HepG2 (cell line): ENCODE results near the gene UNC5C. TPM values are rescaled to one million over a fixed set of nuclear protein-coding genes. Genes with fewer than 3 reads are reported as not detected.

Experiments
- ATAC-seq: fragments of 200-7000 bp; cut with Tn5 transposase; 3 replicates; pipeline ENCODE4 v1.9.1; 2020; ENCODE audit warnings: mild to moderate bottlenecking, moderate library complexity
- BruUV-seq: library from RNA; stranded (reverse); fragments of 400-500 nt; replicated peaks from 2 replicates; lab custom pipeline; 2021; lab: Mats Ljungman, UMichigan
- CTCF ChIA-PET: fragments of 300-600 bp; formaldehyde crosslinking; extraction: SDS; loops from one replicate; lab custom pipeline; 2021; ENCODE audit warnings: low total read pairs, inconsistent platforms, low intra/inter-chr PET ratio; lab: Yijun Ruan, JAX
- POLR2A ChIA-PET: fragments of 350-600 bp; sonication (Branson Sonifier 250); formaldehyde crosslinking; loops from one replicate; lab custom pipeline; 2020; ENCODE audit warnings: antibody characterized with exemption, inconsistent platforms; lab: Yijun Ruan, JAX
- DNase-seq: peaks from one replicate; pipeline ENCODE4 v3.0.0-alpha.2; 2015; ENCODE audit warnings: low spot score
- FAIRE-seq: peaks from 3 replicates; lab custom pipeline; 2011; peaks lifted over from hg19 to GRCh38; lab: Jason Lieb, UNC
- H2AFZ ChIP-seq: one replicate; pipeline ENCODE4 v1.6.1; 2011; ENCODE audit warnings: low read length, inconsistent platforms
- H3K27ac ChIP-seq: fragments of 300-600 bp; 3 replicates; pipeline ENCODE4 v1.8.0; 2011; ENCODE audit warnings: mixed run types, mild to moderate bottlenecking, mixed read lengths, low read length, inconsistent platforms; ENCODE audit not compliant: insufficient read depth; ENCODE audit errors: extremely low read length
- H3K27me3 ChIP-seq, 2 experiments: fragments of 200-600 bp in 1 of 2; 2 replicates in 1 of 2; 3 replicates in 1 of 2; pipeline versions ENCODE4 v1.6.0 to v1.8.0; 2011; ENCODE audit warnings: low read length in 2 of 2, mild to moderate bottlenecking in 2 of 2, moderate library complexity in 2 of 2, inconsistent platforms in 1 of 2; ENCODE audit not compliant: insufficient read depth in 2 of 2, control insufficient read depth in 1 of 2
- H3K36me3 ChIP-seq, 2 experiments: fragments of 200-600 bp in 1 of 2; replicated peaks in 1 of 2; 2 replicates in 1 of 2; 3 replicates in 1 of 2; pipeline versions ENCODE4 v1.5.1 to v1.8.0; 2011; ENCODE audit warnings: low read length in 2 of 2, inconsistent platforms in 1 of 2; ENCODE audit not compliant: insufficient read depth in 2 of 2, control insufficient read depth in 1 of 2
- H3K4me1 ChIP-seq: 2 replicates; pipeline ENCODE4 v1.5.1; 2012; ENCODE audit warnings: low read length, inconsistent platforms; ENCODE audit not compliant: insufficient read depth
- H3K4me2 ChIP-seq: 2 replicates; pipeline ENCODE4 v1.6.0; 2011; ENCODE audit warnings: low read depth, low read length, inconsistent platforms
- H3K4me3 ChIP-seq, 3 experiments: fragments of 200-600 bp in 1 of 3; sonication (generic), shearing (Covaris generic) in 1 of 3; replicated peaks in 1 of 3; 2 replicates each; pipeline ENCODE4 v1.5.1; 2011 to 2016; ENCODE audit warnings: low read length in 3 of 3, inconsistent platforms in 2 of 3, low read depth in 2 of 3, mild to moderate bottlenecking in 2 of 3, control low read depth in 1 of 3, mixed read lengths in 1 of 3; ENCODE audit not compliant: insufficient read depth in 1 of 3
- H3K79me2 ChIP-seq: one replicate; pipeline ENCODE4 v1.6.1; 2011; ENCODE audit warnings: low read length, inconsistent platforms; ENCODE audit not compliant: insufficient read depth
- H3K9ac ChIP-seq: 2 replicates; pipeline ENCODE4 v1.6.0; 2011; ENCODE audit warnings: mild to moderate bottlenecking, low read depth, low read length, inconsistent platforms; ENCODE audit not compliant: insufficient read depth
- H3K9me3 ChIP-seq: 2 replicates; pipeline ENCODE4 v1.5.1; 2012; ENCODE audit warnings: mild to moderate bottlenecking, low read length
- H4K20me1 ChIP-seq: 2 replicates; pipeline ENCODE4 v1.6.0; 2011; ENCODE audit warnings: inconsistent platforms, mild to moderate bottlenecking, low read length, moderate library complexity; ENCODE audit not compliant: insufficient read depth
- HOXA7 ChIP-seq: sonication (generic); formaldehyde crosslinking; IDR thresholded peaks from 2 replicates; pipeline ENCODE4 v1.8.1; 2022; ENCODE audit warnings: mild to moderate bottlenecking, missing genetic modification reagents, moderate library complexity
- RBM39 ChIP-seq: fragments of 200-400 bp; formaldehyde crosslinking; IDR thresholded peaks from one replicate; pipeline ENCODE4 v1.6.1; 2018; ENCODE audit warnings: antibody characterized with exemption, mild to moderate bottlenecking, low read depth, low read length; ENCODE audit not compliant: poor library complexity, severe bottlenecking
- ZMAT3 ChIP-seq: sonication (generic); formaldehyde crosslinking; conservative IDR thresholded peaks from 2 replicates; pipeline ENCODE4 v1.7.0; 2021; ENCODE audit warnings: missing genetic modification reagents
- ZNF207 ChIP-seq: fragments of 450-650 bp; IDR thresholded peaks from 2 replicates; pipeline ENCODE4 v1.6.1; 2016; ENCODE audit warnings: antibody characterized with exemption, borderline replicate concordance
- ZNF263 ChIP-seq: sonication (generic); formaldehyde crosslinking; IDR thresholded peaks from 2 replicates; pipeline ENCODE4 v1.4.0; 2020; ENCODE audit warnings: missing genetic modification reagents
- ZNF331 ChIP-seq: sonication (generic); formaldehyde crosslinking; IDR thresholded peaks from 2 replicates; pipeline ENCODE4 v1.4.0; 2020; ENCODE audit warnings: missing genetic modification reagents
- ZNF33A ChIP-seq: sonication (generic); formaldehyde crosslinking; IDR thresholded peaks from 2 replicates; pipeline ENCODE4 v1.5.1; 2020; ENCODE audit warnings: missing genetic modification reagents, mild to moderate bottlenecking, moderate library complexity, borderline replicate concordance
- ZNF691 ChIP-seq: sonication (generic); formaldehyde crosslinking; IDR thresholded peaks from 2 replicates; pipeline ENCODE4 v1.4.0; 2020; ENCODE audit warnings: missing genetic modification reagents, low read depth, mild to moderate bottlenecking, borderline replicate concordance
- ZNF766 ChIP-seq: sonication (generic); formaldehyde crosslinking; IDR thresholded peaks from 2 replicates; pipeline ENCODE4 v1.5.0; 2020; ENCODE audit warnings: missing genetic modification reagents, borderline replicate concordance
- WGBS: methylation state at CpG from one replicate; pipeline ENCODE4 v1.1.6; 2017; ENCODE audit warnings: low lambda C conversion rate; 5-methylcytosine and 5-hydroxymethylcytosine counted together
- in situ Hi-C: cut with HindIII; loops from 2 replicates; pipeline ENCODE4 v1.10.0; 2017; ENCODE audit warnings: low pct_unique_long_range_greater_than_20kb; ENCODE audit not compliant: extremely low pct_ligation_motif_present
- intact Hi-C: fragments of 100-400 bp; cut with micrococcal nuclease; formaldehyde crosslinking; loops from one replicate; pipeline ENCODE4 v1.10.0; 2022; ENCODE audit not compliant: unreplicated experiment
- polyA plus RNA-seq, 8 experiments: library from polyadenylated mRNA; depleted of rRNA in 3 of 8; stranded (reverse) in 7 of 8; unstranded in 1 of 8; fragments of >200 nt; fragmentation: Illumina TruSeq in 4 of 8; extraction: Trizol in 4 of 8; gene quantifications; 2 replicates each; pipeline versions ENCODE4 v1.2.1 to v1.2.3, GENCODE V29; 2011 to 2016; ENCODE audit warnings: low read depth in 4 of 8, missing spikeins in 1 of 8, mixed read lengths in 1 of 8; ENCODE audit not compliant: insufficient read depth in 1 of 8
- total RNA-seq, 5 experiments: library from RNA; depleted of rRNA; stranded (reverse); fragments of >200 nt; fragmentation: Illumina TruSeq; extraction: Trizol; gene quantifications; 2 replicates each; pipeline ENCODE4 v1.2.3, GENCODE V29; 2016; ENCODE audit warnings: low read depth in 1 of 5

UNC5C gene
- total and polyA plus RNA-seq, 2 of the 13 experiments (the other 11 are each of a cell fraction or from before 2014, with no cell fraction given) = not detected

DNA sequence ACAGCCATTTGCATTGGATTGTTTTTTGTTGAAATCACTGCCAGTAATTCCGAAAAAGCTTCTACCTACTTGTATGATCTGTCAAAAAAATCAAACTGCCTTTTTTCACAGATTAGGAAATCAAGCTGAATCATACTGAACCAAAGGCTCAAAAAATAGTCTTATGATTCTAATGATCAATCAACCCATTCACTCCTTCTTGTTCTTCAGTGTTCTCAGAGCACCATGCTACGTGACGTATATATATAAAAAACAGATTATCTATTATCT lies 187.1 kb downstream of the UNC5C start:
- Histone ChIP-seq H3K9me3 (no peaks in the 10 kb centered on the region), H3K27ac (no peak overlapping the region), H3K4me2 (no peak overlapping the region), H3K79me2 (no peaks in the 10 kb centered on the region), H4K20me1 (no peaks in the 10 kb centered on the region), H2AFZ (no peak overlapping the region), H3K9ac (no peak overlapping the region), H3K36me3 (no peaks in the 10 kb centered on the region), H3K27me3 (no peaks in the 10 kb centered on the region), H3K4me1 (no peaks in the 10 kb centered on the region), H3K4me3 (no peak overlapping the region)
- no peak for DNase-seq
- FAIRE-seq = no peak
- TF ChIP-seq ZNF263 (CRISPR knock-in tag) (no peak), HOXA7 (CRISPR knock-in tag) (no peak), RBM39 (no peak), ZNF331 (CRISPR knock-in tag) (no peak), ZMAT3 (CRISPR knock-in tag) (no peak), ZNF691 (no peak), ZNF207 (no peak), ZNF33A (CRISPR knock-in tag) (no peak), ZNF766 (CRISPR knock-in tag) (no peak)
- ATAC-seq = no peak
- intact Hi-C loops = no loop called here
- in situ Hi-C loops = no loop called here
- BruUV-seq = no TSS peak
- WGBS = 62% methylated on average over 3 of the region's 3 CpGs
- ChIA-PET CTCF (no interaction called here), POLR2A (no interaction called here)
